CD4-positive, alpha-beta T cell treated with Interleukin-15 for 1 hour (primary cell): ENCODE results near the gene KCNT1.

ENCODE experiments used
- DNase-seq: peaks from one replicate; pipeline ENCODE4 v3.0.0-alpha.2; 2020

Gene KCNT1

GRCh38 chr9:135769489-135770202 lies 67.7 kb downstream of the KCNT1 start:
- no peak for DNase-seq

DNA sequence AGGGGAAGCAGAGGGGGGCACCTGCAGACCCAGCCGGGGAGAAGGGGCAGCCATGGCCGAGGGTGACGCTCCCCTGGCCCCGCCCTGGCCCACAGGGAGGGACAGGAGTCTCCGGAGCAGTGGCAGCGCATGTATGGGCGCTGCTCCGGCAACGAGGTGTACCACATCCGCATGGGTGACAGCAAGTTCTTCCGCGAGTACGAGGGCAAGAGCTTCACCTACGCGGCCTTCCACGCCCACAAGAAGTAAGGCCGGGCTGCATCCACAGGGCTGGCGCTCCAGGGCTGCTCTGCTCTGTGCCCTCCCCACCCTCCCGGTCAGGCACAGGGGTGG lies 68.2 kb downstream of the KCNT1 start:
- DNase-seq: no peak

DNA sequence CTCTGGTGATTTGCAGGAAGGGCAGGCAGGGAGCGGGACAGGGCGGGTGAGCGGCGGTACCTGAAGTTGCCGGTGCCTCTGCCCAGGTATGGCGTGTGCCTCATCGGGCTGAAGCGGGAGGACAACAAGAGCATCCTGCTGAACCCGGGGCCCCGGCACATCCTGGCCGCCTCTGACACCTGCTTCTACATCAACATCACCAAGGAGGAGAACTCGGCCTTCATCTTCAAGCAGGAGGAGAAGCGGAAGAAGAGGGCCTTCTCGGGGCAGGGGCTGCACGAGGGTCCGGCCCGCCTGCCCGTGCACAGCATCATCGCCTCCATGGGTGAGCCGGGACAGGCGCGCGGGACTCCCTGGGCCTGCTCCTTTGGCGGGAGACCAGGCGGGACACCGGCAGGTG lies 68.8 kb downstream of the KCNT1 start:
- no peak for DNase-seq

GRCh38 chr9:135771401-135772051 lies 69.5 kb downstream of the KCNT1 start:
- no peak for DNase-seq

GRCh38 chr9:135772056-135772646 lies 70.2 kb downstream of the KCNT1 start:
- DNase-seq: no peak

DNA sequence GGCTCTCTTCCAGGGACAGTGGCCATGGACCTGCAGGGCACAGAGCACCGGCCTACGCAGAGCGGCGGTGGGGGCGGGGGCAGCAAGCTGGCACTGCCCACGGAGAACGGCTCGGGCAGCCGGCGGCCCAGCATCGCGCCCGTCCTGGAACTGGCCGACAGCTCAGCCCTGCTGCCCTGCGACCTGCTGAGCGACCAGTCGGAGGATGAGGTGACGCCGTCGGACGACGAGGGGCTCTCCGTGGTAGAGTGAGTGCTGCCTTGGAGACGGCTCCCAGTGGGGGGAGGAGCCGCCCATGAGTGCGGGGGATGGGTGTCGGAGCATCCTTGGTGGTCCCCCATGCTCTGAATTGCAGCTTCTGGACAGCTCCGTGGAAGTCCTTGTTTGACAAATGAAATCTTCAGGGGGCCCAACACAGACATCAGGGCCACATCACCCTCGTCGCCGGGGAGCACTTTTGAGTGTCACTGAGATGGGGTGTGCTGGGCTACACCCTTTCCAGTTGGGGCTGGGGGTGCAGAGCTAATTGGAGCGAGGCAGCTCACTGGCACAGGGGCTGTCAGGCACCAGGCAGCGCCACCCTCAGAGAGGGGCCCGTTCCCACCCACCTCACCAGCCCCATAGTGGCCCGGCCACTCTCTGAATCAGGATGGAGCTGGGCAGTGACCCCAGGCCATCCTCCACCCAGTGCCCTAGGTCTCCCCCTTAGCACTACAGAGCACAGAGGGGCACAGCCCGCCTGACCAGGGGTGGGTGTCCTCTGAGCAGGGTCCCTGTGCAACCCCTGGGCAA lies 70.9 kb downstream of the KCNT1 start:
- no peak for DNase-seq

- DNase-seq: no peak
Measured at GRCh38 chr9:135773530-135774238, 71.7 kb downstream of the KCNT1 start.

DNA sequence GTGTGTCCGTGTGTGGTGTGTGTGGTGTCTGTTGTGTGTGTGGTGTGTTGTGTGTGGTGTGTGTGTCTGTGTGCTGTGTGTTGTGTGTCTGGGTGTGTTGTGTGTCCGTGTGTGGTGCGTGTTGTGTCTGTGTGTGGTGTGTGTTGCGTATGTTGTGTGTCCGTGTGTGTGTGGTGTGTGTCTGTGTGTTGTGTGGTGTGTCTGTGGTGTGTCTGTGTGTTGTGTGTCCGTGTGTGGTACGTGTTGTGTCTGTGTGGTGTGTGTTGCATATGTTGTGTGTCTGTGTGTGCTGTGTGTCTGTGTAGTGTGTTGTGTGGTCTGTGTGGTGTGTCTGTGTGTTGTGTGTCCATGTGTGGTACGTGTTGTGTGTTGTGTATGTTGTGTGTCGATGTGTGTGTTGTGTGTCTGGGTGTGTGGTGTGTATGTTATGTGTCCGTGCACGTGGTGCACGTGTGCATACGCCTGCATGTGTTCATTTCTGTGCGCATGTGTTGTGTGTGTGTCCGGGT lies 72.3 kb downstream of the KCNT1 start:
- DNase-seq: no peak

GRCh38 chr9:135774794-135775525 lies 73.0 kb downstream of the KCNT1 start:
- no peak for DNase-seq

DNA sequence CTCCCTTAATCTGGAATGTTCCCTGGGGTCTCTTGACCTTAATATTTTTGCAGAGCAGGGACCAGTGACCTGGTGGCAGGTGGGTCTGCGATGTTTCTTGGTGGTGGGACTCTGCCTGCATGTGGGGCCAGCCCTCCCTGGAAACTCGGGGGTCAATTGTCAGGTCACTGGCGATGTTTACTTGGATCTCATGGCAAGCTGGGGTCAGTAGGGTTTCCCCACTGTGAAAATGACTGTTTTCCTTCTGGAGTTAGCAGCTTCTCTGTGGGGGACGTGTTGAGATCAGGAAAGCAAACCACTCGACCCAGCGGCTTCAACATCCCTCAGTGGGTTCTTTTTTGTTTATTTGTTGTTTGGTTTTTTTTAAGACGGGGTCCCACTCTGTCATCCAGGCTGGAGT lies 73.9 kb downstream of the KCNT1 start:
- DNase-seq: no peak

- DNase-seq: no peak
Measured at GRCh38 chr9:135776893-135777622, 75.1 kb downstream of the KCNT1 start.

- no peak for DNase-seq
Measured at GRCh38 chr9:135777623-135778177, 75.7 kb downstream of the KCNT1 start.

DNA sequence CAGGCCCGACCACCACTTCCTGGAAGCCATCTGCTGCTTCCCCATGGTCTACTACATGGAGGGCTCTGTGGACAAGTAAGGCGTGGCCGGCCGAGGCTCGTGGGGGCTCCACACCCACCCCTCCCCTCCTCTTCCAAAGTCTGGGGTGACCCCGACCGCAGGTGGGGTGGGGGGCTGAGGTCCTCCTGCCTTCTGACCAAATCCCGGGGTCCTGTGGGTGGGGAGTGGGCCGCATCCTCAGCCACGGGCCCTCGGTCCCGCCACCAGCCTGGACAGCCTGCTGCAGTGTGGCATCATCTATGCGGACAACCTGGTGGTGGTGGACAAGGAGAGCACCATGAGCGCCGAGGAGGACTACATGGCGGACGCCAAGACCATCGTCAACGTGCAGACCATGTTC lies 76.4 kb downstream of the KCNT1 start:
- no peak for DNase-seq

DNA sequence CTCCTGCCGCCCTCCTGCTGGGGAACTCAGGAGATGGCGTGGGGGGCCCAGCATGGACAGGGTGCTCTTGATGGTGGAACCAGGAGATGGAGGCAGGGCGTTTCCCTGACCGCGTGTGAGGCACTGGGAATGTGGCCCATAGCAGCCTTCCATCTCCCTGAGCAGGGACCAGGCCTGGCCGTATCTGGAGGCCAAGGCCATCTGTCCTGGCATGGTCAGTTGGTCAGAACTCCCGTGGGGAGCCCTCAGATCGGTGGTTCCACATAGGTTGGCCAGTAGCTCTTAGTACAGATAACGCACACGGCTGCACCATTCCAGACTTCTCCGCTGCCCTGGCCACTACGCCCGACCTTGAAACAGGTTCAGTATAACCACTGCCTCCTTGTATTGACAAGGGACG lies 77.6 kb downstream of the KCNT1 start:
- no peak for DNase-seq

GRCh38 chr9:135780086-135780485 lies 78.1 kb downstream of the KCNT1 start:
- DNase-seq: no peak

DNA sequence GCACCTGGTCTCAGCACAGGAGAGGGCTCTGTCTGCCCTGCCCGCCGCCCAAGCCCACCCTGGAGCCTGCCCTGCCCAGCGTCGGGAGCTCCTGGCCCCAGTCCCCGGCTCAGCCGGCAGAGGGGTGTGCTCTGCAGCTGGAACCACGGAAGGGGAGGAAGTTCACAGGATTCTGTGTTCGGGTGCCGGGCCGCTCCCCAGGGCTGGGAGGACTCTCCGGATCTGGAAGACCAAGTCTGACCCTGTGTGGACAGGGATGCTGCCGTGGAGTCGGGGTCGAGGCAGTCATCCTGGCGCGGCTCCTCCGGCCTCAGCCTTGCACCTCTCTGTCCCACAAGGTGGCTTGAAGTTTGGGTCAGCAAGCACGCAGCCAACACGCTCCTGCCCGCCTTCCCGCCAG lies 78.6 kb downstream of the KCNT1 start:
- no peak for DNase-seq

- DNase-seq: no peak
Measured at GRCh38 chr9:135782946-135783345, 81.0 kb downstream of the KCNT1 start.

- DNase-seq: no peak
Measured at GRCh38 chr9:135783540-135784245, 81.7 kb downstream of the KCNT1 start.

- no peak for DNase-seq
Measured at GRCh38 chr9:135785013-135785575, 83.1 kb downstream of the KCNT1 start.

DNA sequence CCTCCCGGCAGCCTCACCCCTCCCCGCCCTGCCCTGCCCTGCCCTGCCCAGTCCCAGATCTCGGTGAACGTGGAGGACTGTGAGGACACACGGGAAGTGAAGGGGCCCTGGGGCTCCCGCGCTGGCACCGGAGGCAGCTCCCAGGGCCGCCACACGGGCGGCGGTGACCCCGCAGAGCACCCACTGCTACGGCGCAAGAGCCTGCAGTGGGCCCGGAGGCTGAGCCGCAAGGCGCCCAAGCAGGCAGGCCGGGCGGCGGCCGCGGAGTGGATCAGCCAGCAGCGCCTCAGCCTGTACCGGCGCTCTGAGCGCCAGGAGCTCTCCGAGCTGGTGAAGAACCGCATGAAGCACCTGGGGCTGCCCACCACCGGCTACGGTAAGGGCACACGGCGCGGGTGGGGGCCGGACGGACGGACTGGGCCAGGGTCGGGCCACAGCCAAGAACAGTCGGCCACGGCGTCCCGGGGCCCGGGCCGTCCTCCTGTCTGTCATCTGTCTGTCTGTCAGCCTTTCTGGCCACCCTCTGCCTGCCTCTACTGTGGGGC lies 84.2 kb downstream of the KCNT1 start:
- DNase-seq: no peak
